HG02884 (cell line): Measurements from ENCODE around the gene DNAH3.
"Not testable (repeated sequence)": the region's sequence is repeated elsewhere in the genome, so short reads cannot be mapped to it uniquely, and the experiment has no call there.

Experiments used
- ATAC-seq: cut with Tn5 transposase; IDR thresholded peaks from one replicate; pipeline ENCODE4 v1.9.1; 2021; ENCODE audit warnings: mild to moderate bottlenecking, moderate library complexity; ENCODE audit not compliant: unreplicated experiment

Gene DNAH3

DNA sequence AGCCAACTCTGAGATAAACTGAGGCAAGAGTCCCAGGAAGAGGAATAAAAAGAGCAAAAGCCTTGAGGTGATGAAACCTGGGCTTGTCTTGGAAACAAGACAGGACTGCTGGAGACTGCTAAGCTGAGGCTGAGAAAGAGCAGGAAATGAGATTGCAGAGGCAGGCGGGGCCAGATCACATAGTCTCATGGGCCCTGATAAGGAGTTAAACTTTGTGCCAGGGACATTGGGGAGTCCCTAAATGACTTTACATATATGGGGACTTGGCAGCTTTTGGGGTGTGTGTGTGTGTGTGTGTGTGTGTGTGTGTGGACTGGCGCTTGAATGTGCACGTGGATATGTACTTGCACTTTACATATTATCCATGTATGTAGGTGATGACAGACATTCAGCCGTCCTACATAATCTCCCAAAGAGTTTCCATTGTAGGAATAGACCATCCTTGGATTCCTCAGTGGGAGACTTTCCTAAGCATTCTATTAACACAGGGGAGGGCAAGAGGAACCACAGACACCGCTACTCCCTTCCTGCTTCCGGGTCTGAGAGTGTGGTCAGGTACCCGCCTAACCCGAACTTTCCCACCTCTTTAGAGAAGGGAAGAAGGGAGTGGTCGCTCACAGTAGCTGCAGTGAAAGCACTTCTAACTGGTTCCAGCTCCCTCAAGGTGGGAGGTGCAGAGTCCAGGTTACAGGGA is 127.0 kb downstream of the DNAH3 start:
- ATAC-seq: no peak

DNA sequence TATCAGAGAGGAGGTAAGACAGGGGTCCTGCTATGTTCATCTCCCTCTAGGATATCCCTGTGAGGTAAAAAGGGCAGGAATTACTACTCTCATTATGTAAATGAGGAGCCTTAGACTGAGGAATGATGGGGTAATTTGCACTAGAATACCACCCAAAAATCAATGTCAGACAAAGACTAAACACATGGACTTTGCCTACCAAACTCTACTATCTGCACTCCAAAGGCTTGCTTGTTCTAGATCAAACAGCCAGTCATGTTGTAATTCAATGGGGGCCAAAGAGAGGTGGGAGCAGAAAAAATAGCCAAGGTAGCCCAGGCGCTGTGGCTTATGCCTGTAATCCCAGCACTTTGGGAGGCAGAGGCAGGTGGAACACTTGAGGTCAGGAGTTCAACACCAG is 129.3 kb downstream of the DNAH3 start:
- ATAC-seq: no peak

DNA sequence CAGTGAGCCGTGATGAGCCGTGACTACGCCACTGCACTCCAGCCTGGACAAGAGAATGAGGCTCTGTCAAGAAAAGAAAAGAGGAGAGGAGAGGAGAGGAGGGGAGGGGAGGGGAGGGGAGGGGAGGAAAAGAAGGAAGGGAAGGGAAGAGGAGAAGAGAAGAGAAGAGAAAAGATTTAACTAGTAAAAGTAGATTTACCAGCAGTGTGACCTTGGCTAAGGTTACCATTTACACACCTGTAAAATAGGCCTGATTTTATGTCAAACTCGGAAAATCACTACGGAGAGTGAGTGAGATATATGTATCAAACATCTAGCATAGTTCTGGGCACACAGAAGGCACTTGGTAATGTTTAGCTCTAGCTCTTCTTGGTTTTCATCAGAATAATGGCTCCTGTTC is 140.8 kb downstream of the DNAH3 start:
- ATAC-seq: no peak

DNA sequence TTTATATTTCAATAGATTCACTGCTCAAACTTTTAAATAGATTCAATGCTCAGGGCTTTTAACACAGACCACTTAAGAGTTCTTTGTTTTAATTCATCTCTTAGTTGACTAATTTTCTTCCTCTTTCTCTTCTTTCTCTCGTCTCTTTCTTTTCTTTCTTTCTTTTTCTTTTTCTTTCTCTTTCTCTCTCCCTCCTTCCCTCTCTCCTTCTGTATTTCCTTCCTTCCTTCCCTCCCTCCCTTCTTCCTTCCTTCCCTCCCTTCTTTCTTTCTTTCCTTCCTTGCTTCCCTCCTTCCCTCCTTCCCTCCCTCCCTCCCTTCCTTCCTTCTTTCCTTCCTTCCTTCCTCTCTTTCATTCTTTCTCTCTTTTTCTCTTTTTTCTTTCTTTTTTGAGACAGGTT is 145.6 kb downstream of the DNAH3 start:
- ATAC-seq: no peak

DNA sequence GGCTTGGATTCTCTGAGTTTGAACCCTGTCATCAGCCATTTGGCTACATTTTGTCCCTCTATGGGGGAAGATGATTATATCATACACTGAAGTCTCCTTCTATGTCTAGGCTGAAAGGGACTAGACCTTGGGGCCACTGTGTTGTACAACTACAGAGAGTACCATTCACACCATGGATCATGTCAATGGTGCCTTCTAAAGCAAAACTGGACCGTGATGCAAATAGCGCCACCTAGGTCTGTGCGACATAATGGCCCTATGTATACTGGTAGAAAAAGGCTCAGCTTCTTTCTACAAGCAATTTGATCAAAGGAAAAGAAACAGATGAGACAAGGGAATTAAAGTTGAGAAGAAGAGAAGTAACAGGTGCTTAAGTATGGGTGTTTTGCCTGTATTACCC is 149.4 kb downstream of the DNAH3 start:
- ATAC-seq: no peak

DNA sequence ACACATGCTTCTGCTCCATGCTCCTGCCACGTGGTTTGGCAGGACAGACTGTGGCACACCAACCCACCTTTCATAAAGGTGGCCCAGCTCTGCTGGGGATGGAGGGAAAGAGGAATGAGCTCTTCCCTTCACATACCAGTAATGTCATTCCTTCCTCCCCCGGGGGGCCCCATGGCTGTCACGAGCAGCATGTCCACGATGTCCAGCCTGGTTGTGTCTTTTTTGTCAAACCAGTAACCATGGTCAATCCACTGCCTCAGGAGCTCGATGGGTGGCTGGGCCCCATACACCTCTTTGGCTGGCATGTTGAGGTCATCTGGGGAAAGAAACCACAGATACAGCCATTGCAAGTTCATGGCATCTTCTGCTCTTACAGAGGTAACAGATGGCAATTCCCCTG is 153.5 kb downstream of the DNAH3 start:
- ATAC-seq: no peak

DNA sequence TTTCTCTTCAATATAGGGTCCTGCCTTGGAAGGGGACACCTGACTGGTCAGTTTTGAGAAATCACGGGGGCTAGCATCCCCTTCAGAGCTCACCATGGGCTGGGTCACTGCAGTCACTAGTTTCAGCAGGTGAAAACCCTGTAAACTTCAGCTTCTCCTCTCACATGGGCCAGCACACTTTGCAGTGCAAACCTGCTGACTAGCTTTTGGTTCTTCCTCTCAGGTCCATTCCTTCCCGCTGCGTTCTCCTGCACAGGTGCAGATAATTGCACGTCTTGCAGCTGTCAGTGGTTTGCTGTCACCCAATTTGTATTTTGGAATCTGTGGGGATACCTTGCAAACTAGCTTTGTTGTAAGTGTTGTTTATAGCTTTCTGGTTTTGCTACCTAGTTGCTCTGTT is 154.9 kb downstream of the DNAH3 start:
- no peak for ATAC-seq

DNA sequence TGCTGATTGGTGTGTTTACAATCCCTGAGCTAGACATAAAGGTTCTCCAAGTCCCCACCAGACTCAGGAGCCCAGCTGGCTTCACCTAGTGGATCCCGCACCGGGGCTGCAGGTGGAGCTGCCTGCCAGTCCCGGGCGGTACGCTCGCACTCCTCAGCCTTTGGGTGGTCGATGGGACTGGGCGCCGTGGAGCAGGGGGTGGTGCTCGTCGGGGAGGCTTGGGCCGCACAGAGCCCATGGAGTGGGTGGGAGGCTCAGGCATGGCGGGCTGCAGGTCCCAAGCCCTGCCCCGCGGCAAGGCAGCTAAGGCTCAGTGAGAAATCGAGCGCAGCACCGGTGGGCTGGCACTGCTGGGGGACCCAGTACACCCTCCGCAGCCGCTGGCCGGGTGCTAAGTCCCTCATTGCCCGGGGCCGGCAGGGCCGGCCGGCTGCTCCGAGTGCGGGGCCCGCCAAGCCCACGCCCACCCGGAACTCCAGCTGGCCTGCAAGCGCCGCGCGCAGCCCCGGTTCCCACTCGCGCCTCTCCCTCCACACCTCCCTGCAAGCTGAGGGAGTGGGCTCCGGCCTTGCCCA is 161.1 kb downstream of the DNAH3 start:
- ATAC-seq: not testable (repeated sequence)

DNA sequence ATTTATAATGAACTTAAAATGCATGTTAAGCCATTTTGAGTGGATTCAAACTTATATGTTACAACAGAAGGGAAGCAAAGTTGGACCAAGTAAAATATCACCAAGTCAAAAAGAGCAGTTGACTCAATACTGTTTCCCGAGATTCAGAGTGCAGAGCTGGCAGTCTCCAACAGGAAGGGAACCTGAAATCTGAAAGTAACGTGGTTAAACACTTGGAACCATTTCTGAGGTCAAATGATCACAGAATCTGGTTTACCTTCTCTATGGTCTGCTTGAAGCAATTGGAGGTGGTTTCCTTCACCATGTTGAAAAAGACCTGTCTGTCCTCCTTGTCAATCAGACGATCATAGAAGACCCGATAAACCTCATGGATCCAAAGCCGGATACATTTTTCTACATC is 163.6 kb downstream of the DNAH3 start:
- no peak for ATAC-seq

DNA sequence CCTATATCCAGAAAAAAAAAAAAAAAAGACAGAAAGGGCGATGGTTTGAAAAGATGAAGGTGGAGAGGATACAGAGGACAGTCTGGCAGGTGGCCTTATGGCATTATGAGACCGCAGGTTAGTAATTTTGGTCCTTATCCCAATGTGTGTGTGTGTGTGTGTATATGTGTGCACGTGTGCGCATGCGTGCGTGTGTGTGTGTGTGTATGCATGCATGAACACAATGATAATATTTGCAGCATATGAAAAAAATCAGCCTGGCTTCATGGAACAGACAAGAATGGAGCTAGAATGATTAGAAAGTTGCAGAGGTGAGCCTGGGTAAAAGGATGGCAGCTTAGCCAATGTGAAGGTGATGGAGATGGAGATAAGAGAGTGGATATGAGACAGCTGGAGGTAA is 166.6 kb downstream of the DNAH3 start:
- ATAC-seq: no peak

DNA sequence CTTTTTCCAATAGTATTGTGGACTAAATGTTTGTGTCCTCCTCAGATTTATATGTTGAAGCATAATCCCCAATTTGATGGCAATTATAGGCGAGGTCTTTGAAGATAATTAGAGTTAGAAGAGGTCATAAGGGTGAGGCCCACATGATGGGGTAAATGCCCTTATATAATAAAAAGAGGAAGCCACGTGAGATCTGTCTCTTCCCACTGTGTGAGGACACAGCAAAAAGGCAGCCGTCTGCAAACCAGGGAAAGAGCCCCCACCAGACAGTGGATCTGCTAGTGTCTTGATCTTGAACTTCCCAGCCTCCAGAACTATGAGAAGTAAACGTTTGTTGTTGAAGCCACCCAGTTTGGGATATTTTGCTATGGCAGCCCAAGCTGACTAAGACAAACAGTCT is 174.1 kb downstream of the DNAH3 start:
- no peak for ATAC-seq

DNA sequence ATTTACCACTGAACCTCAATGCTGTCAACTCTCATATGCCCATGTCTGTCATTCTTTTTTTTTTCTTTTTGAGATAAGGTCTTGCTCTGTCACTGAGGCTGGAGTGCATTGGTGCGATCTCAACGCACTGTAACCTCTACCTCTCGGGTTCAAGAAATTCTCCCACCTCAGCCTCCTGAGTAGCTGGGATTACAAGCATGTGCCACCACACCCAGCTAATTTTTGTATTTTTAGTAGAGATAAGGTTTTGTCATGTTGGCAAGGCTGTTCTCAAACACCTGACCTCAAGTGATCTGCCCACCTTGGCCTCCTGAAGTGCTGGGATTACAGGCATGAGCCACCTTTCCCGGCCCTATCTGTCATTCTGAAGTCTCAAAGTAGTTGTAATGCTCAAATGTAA is 177.4 kb downstream of the DNAH3 start:
- ATAC-seq: not testable (repeated sequence)

DNA sequence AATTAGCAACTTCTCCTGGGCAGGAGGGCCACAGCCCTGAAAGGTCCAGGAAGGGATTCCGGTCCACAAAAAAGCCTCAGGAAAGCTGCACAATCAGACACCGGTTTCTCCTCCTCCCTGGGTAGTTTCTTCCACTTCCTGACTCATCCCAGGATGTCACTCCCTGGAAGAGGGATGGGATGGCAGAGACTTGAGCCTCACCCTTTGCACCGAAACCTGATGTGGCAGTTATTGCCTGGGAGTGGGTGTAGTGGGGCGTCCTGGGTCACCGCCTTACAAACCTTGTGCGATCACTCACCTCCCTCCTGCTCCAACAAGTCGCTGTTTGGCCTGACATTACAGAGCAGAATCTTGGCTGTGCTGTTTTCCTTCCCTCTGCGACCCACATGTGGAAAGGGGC is 179.2 kb downstream of the DNAH3 start:
- no peak for ATAC-seq

DNA sequence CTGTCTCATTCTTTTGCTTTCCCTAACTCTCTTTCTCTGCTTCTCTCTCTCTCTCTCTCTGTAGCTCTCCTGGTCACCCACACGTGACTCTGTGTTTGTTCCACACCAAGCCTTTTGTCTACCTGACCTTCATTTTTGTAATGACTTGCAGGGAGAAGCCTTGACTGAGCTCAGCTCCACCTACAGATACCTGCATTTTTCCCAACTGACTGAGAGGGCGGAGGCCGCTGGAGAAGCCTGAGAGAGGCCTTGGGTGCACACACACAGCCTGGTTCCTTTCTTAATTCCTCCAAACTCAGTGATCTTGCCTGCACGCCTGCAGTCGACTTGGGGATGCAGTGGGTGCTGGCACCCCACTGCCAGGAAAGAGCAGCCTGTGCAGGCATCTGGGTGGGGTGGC is 181.3 kb downstream of the DNAH3 start:
- ATAC-seq: no peak

DNA sequence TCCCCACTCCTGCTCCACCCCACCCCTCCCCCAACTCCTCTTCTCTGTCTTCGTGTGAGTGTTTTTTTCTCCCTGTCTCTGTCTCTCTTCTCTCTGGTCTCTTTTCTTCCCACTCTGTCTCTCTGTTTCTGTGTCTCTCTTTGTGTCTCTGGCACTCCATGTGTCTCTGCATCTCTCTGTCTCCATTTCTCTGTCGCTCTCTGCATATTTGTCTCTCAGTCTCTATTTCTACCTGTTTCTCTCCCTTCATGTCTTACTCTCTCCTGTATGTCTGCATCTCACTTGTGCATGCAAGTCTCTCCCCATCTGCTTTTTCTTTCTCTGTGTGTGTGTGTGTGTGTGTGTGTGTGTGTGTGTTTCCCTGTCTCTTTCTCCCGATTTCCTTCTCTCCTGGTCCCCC is 181.9 kb downstream of the DNAH3 start:
- no peak for ATAC-seq

DNA sequence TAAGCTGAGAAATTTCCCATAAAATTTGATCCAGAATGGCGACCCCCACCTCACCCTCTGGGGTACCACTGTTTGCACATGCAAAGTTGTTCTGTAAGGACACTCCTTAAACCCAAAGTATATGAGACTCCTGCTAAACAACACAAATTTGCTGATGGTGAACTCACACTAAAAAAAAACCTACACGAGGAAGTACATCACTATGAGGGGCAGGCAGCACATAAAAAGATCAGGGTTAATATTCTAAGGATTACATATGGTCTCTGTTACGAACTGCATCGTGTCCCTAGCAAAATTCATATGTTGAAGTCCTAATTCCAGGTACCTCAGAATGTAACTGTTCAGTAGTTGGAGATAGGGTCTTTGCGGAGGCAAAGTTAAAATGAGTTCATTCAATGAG is 189.7 kb downstream of the DNAH3 start:
- ATAC-seq: no peak

DNA sequence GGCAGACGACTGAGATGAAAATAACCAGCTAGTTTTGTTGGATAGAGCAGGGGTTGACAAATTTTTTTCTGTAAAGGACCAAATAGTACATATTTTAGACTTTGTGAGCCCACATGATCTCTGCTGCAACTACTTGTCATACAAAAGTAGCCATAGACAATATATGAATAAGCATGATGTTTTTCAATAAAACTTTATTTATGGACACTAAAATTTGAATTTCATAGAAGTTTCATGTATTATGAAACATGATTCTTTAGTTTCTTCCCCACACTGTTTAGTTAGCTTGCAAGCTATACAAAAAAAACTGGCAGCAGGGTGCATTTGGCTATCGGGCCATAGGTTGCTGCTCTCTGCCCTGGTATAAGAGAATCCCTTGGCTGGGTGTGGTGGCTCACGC is 193.5 kb downstream of the DNAH3 start:
- no peak for ATAC-seq

DNA sequence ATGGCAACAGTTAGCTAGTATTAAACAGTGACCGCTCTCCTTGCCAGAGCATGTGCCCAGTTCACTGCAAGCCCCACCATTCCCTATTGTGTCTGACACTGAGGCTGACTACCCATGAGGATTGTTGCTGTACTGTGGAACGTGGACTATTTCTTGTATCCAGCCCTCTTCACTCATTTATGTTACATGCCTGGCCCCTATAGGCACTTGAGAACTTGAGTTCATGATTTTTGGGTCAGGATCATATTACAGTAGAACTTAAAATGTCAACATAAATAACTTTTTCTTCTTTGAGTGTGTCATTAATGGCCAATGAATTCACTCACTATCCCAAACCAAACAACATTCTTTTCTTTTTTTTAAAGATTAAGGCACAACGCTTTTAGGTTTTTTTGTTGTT is 194.3 kb downstream of the DNAH3 start:
- no peak for ATAC-seq

DNA sequence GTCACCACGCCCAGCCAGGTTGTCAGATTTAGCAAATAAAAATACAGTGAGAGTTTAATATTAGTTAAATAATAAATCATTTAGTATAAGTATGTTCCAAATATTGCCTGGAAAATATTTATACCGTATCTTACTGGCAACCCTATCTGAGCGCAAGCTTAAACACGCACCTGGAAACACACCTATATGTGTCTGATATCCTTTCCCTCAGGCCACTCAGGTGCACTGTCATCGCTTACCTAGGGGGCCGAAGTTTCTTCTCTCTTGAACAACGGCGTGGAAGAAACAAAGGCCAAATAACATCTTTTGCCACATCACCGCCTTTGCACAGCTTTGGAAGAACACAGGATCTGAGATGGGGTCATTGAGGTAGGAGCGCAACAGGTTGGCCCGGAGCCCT is 196.1 kb downstream of the DNAH3 start:
- no peak for ATAC-seq

DNA sequence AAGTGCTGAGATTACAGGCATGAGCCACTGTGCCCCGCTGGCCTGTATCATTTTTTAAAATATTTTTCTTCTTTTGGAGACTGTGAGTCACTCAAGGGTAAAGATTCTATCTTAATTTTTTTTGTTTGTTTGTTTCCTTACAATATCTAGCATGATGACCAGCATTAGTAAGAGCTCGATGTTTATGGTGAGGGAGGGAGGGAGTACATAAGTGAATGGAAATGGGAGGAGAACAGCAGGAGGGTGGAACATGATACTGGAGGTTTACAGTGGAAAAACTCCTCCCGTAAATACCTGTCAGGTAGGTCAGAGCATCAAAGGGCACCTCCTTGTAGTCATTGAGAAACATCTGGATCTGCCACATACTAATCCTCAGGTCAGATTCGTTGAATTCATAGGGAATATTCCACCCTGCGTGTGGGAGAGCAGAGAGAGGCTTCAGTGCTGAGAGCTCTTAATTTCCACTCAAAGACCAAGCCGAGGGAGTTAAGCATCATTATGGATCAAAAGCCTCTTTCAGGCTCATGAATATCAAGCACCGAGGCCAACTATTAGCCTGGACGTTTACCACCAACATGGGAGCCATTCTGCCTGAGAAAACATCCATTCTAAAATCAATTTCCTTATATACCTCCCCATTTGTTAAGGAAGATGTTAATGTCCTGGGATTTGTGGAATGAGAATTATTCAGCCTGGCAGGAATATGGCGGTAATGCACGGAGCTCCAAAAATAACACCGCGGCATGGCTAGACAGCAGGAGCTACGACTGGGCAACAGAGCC is 198.3 kb downstream of the DNAH3 start:
- ATAC-seq: no peak

DNA sequence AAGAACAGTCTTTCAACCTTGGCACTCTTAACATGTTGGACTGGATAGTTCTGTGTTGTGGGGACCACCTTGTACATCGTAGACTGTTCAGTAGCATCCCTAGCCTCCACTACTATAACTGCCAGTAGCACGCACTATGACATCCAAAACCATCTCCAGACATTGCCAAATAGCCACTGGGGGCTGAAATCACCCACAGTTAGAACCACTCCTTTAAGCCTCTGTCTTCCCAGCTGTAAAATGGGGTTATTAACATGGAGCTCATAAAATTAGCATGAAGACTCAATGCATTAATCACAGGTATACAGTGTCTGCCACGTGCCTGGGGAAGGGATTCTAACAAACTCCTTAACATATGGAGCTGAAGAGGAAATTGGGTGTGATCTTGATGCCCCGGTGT is 200.4 kb downstream of the DNAH3 start:
- no peak for ATAC-seq

DNA sequence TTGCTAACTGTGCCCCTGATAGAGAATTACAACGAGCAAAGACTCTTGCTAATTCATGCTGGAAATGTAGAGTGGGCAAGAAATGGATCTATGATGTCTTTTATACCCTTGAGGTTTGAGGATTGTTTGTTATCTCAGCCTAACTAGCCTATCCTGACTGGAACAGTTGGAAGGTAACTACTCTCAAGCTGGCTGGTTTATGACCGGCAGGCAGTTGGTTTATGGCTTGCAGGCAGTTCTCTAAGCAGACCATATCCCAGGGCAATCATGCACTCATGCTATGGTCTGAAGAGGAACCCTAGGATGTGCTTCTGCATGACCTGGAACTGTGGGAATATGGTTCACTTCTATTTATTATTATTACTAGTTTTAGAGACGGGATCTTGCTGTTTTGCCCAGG is 201.0 kb downstream of the DNAH3 start:
- ATAC-seq: no peak
